Liver (tissue), 3 donors: ENCODE measurements around the gene SMAD6.

Experiments
- CTCF ChIP-seq: fragments of 150-350 bp; IDR thresholded peaks from 2 replicates; pipeline ENCODE4 v1.5.1; 2017; ENCODE audit warnings: improper control_type of control experiment, low read depth, low read length; ENCODE audit not compliant: missing input control
- GABPA ChIP-seq, 2 donors: IDR thresholded peaks in 1 of 2; conservative IDR thresholded peaks in 1 of 2; 2 replicates each; pipeline ENCODE4 v1.6.1; 2016; ENCODE audit warnings: antibody characterized with exemption in 2 of 2, mild to moderate bottlenecking in 1 of 2, moderate library complexity in 1 of 2
- MAX ChIP-seq: IDR thresholded peaks from 2 replicates; pipeline ENCODE4 v1.6.1; 2016; ENCODE audit warnings: antibody characterized with exemption
- RAD21 ChIP-seq, 2 donors: IDR thresholded peaks; 2 replicates each; pipeline ENCODE4 v1.6.1; 2016; ENCODE audit warnings: antibody characterized with exemption in 2 of 2, mild to moderate bottlenecking in 2 of 2
- RXRA ChIP-seq, 2 donors: IDR thresholded peaks; 2 replicates each; pipeline ENCODE4 v1.6.1; 2017 to 2018; ENCODE audit warnings: antibody characterized with exemption in 2 of 2, mild to moderate bottlenecking in 1 of 2
- SP1 ChIP-seq: IDR thresholded peaks from 2 replicates; pipeline ENCODE4 v1.6.1; 2018; ENCODE audit warnings: antibody characterized with exemption, mild to moderate bottlenecking
- TAF1 ChIP-seq: conservative IDR thresholded peaks from 2 replicates; pipeline ENCODE4 v1.6.1; 2016; ENCODE audit warnings: antibody characterized with exemption, mild to moderate bottlenecking
- YY1 ChIP-seq: IDR thresholded peaks from 2 replicates; pipeline ENCODE4 v1.6.1; 2016; ENCODE audit warnings: antibody characterized with exemption, mild to moderate bottlenecking
- ZBTB33 ChIP-seq: IDR thresholded peaks from 2 replicates; pipeline ENCODE4 v1.6.1; 2016; ENCODE audit warnings: antibody characterized with exemption
- TF ChIP-seq, protein P1 (sequence below): IDR thresholded peaks from 2 replicates; pipeline ENCODE4 v1.6.1; 2016; ENCODE audit warnings: antibody characterized with exemption, mild to moderate bottlenecking
- donor health status: healthy.
- donor health status: healthy.

DNA sequence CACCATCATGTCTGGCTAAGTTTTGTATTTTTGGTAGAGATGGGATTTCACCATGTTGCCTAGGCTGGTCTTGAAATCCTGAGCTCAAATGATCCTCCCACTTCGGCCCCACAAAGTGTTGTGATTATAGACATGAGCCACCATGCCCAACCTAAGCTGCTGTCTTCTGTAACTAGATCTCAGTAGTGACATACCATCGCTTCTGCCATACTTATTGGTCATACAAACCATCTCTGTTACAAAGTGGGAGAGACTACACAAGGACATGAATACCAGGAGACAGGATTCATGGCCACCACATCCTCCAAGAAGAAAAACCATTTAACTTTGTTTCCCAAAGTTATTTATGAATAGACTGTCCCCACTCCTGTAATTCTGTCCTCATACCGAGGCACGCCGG is 81.3 kb downstream of the SMAD6 start:
- TF ChIP-seq GABPA (IDR thresholded peaks at IDR 0.05 in 1 of 2, conservative IDR thresholded peaks at IDR 0.05 in 1 of 2), result no peak
- no peak for TF ChIP-seq CTCF
- TF ChIP-seq MAX, result no peak
- no peak for TF ChIP-seq ZBTB33
- TF ChIP-seq, protein P1, sequence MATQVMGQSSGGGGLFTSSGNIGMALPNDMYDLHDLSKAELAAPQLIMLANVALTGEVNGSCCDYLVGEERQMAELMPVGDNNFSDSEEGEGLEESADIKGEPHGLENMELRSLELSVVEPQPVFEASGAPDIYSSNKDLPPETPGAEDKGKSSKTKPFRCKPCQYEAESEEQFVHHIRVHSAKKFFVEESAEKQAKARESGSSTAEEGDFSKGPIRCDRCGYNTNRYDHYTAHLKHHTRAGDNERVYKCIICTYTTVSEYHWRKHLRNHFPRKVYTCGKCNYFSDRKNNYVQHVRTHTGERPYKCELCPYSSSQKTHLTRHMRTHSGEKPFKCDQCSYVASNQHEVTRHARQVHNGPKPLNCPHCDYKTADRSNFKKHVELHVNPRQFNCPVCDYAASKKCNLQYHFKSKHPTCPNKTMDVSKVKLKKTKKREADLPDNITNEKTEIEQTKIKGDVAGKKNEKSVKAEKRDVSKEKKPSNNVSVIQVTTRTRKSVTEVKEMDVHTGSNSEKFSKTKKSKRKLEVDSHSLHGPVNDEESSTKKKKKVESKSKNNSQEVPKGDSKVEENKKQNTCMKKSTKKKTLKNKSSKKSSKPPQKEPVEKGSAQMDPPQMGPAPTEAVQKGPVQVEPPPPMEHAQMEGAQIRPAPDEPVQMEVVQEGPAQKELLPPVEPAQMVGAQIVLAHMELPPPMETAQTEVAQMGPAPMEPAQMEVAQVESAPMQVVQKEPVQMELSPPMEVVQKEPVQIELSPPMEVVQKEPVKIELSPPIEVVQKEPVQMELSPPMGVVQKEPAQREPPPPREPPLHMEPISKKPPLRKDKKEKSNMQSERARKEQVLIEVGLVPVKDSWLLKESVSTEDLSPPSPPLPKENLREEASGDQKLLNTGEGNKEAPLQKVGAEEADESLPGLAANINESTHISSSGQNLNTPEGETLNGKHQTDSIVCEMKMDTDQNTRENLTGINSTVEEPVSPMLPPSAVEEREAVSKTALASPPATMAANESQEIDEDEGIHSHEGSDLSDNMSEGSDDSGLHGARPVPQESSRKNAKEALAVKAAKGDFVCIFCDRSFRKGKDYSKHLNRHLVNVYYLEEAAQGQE, result no peak
- no peak for TF ChIP-seq RXRA (IDR thresholded peaks at IDR 0.05)
- TF ChIP-seq YY1, result no peak
- TF ChIP-seq RAD21 (IDR thresholded peaks at IDR 0.05), result no peak
- TF ChIP-seq SP1, result no peak
- TF ChIP-seq TAF1, result no peak
